HEK293 (cell line): ENCODE results near the gene RAB1B.

Source experiments
- CTCF ChIA-PET: fragments of 350-600 bp; formaldehyde crosslinking; extraction: SDS; loops from one replicate; lab custom pipeline; 2021; ENCODE audit warnings: antibody characterized with exemption; lab: Yijun Ruan, JAX
- POLR2A ChIA-PET: fragments of 300-600 bp; formaldehyde crosslinking; extraction: SDS; loops from one replicate; lab custom pipeline; 2020; ENCODE audit warnings: antibody characterized with exemption, inconsistent platforms; lab: Yijun Ruan, JAX
- H3K27ac ChIP-seq: fragments of 200-500 bp; sonication (Bioruptor generic); 2 replicates; pipeline ENCODE4 v1.5.1; 2014; ENCODE audit warnings: low read depth, low read length, control low read depth, inconsistent platforms; ENCODE audit errors: extremely low read depth
- H3K36me3 ChIP-seq, 2 experiments: fragments of 200-500 bp in 1 of 2; sonication (Bioruptor generic) in 1 of 2; 1 replicate in 1 of 2; 2 replicates in 1 of 2; pipeline ENCODE4 v1.5.1; 2014 to 2017; ENCODE audit warnings: inconsistent platforms in 2 of 2, low read length in 2 of 2; ENCODE audit not compliant: control insufficient read depth in 2 of 2, insufficient read depth in 1 of 2
- H3K4me1 ChIP-seq: fragments of 200-500 bp; sonication (Bioruptor generic); 2 replicates; pipeline ENCODE4 v1.5.1; 2014; ENCODE audit warnings: mild to moderate bottlenecking, low read length, inconsistent platforms; ENCODE audit not compliant: control insufficient read depth, insufficient read depth
- H3K4me3 ChIP-seq: 2 replicates; pipeline ENCODE4 v1.5.1; 2011; ENCODE audit warnings: low read depth, mild to moderate bottlenecking, control low read depth, low read length, moderate library complexity
- H3K9me3 ChIP-seq: fragments of 200-500 bp; sonication (Bioruptor generic); 2 replicates; pipeline ENCODE4 v1.5.1; 2014; ENCODE audit warnings: low read depth, low read length, inconsistent platforms; ENCODE audit not compliant: control insufficient read depth, insufficient read depth
- FEZF1 ChIP-seq: fragments of 450-650 bp; formaldehyde crosslinking; IDR thresholded peaks from 2 replicates; pipeline ENCODE4 v1.5.1; 2016; ENCODE audit warnings: missing biosample characterization, missing genetic modification characterization
- GFI1B ChIP-seq: fragments of 450-650 bp; formaldehyde crosslinking; IDR thresholded peaks from 2 replicates; pipeline ENCODE4 v1.5.1; 2016; ENCODE audit warnings: missing biosample characterization, missing genetic modification characterization
- HOXC10 ChIP-seq: sonication (generic); formaldehyde crosslinking; IDR thresholded peaks from 2 replicates; pipeline ENCODE4 v1.8.1; 2023; ENCODE audit warnings: mild to moderate bottlenecking, missing genetic modification reagents
- PRDM1 ChIP-seq: fragments of 450-650 bp; formaldehyde crosslinking; IDR thresholded peaks from 2 replicates; pipeline ENCODE4; 2016; ENCODE audit warnings: missing biosample characterization, missing genetic modification characterization
- SCRT1 ChIP-seq: fragments of 450-650 bp; formaldehyde crosslinking; IDR thresholded peaks from 2 replicates; pipeline ENCODE4 v1.5.1; 2016; ENCODE audit warnings: missing biosample characterization, missing genetic modification characterization, borderline replicate concordance
- ZBTB1 ChIP-seq: fragments of 450-650 bp; formaldehyde crosslinking; IDR thresholded peaks from 2 replicates; pipeline ENCODE4 v1.5.1; 2016; ENCODE audit warnings: missing biosample characterization, missing genetic modification characterization
- ZBTB26 ChIP-seq: fragments of 450-650 bp; formaldehyde crosslinking; optimal IDR thresholded peaks from 2 replicates; pipeline ENCODE3; 2016; ENCODE audit warnings: missing biosample characterization, mild to moderate bottlenecking, missing genetic modification characterization
- ZEB2 ChIP-seq: fragments of 450-650 bp; formaldehyde crosslinking; IDR thresholded peaks from 2 replicates; pipeline ENCODE4 v1.5.1; 2016; ENCODE audit warnings: missing biosample characterization, missing genetic modification characterization
- ZNF157 ChIP-seq: fragments of 450-650 bp; formaldehyde crosslinking; IDR thresholded peaks from 2 replicates; pipeline ENCODE4 v1.5.1; 2016; ENCODE audit warnings: missing biosample characterization, missing genetic modification characterization
- ZNF175 ChIP-seq: fragments of 450-650 bp; formaldehyde crosslinking; IDR thresholded peaks from 2 replicates; pipeline ENCODE4 v1.5.1; 2016; ENCODE audit warnings: missing biosample characterization, missing genetic modification characterization
- ZNF184 ChIP-seq: fragments of 450-650 bp; IDR thresholded peaks from 2 replicates; pipeline ENCODE4 v1.5.1; 2018; ENCODE audit warnings: missing biosample characterization, mild to moderate bottlenecking, missing genetic modification characterization
- ZNF394 ChIP-seq: fragments of 450-650 bp; formaldehyde crosslinking; IDR thresholded peaks from 2 replicates; pipeline ENCODE4 v1.5.1; 2016; ENCODE audit warnings: missing biosample characterization, missing genetic modification characterization, mild to moderate bottlenecking, moderate library complexity, borderline replicate concordance
- ZNF404 ChIP-seq: fragments of 450-650 bp; formaldehyde crosslinking; IDR thresholded peaks from 2 replicates; pipeline ENCODE4 v1.5.1; 2017; ENCODE audit warnings: missing biosample characterization, missing genetic modification characterization
- ZNF426 ChIP-seq: fragments of 450-650 bp; formaldehyde crosslinking; IDR thresholded peaks from 2 replicates; pipeline ENCODE4 v1.5.1; 2017; ENCODE audit warnings: missing biosample characterization, missing genetic modification characterization, mild to moderate bottlenecking, inconsistent platforms, moderate library complexity
- ZNF571 ChIP-seq: fragments of 450-650 bp; formaldehyde crosslinking; IDR thresholded peaks from 2 replicates; pipeline ENCODE4 v1.5.0; 2017; ENCODE audit warnings: missing biosample characterization, missing genetic modification characterization
- ZNF580 ChIP-seq: fragments of 450-650 bp; formaldehyde crosslinking; IDR thresholded peaks from 2 replicates; pipeline ENCODE4 v1.5.1; 2016; ENCODE audit warnings: missing biosample characterization, missing genetic modification characterization
- ZNF639 ChIP-seq: fragments of 450-650 bp; formaldehyde crosslinking; IDR thresholded peaks from 2 replicates; pipeline ENCODE4 v1.5.1; 2016; ENCODE audit warnings: missing biosample characterization, missing genetic modification characterization
- ZNF654 ChIP-seq: fragments of 450-650 bp; formaldehyde crosslinking; IDR thresholded peaks from 2 replicates; pipeline ENCODE4 v1.5.1; 2016; ENCODE audit warnings: low read depth, missing biosample characterization, missing genetic modification characterization
- ZNF785 ChIP-seq: fragments of 450-650 bp; formaldehyde crosslinking; IDR thresholded peaks from 2 replicates; pipeline ENCODE4 v1.5.1; 2016; ENCODE audit warnings: missing biosample characterization, missing genetic modification characterization
- ZNF830 ChIP-seq: fragments of 450-650 bp; IDR thresholded peaks from 2 replicates; pipeline ENCODE4 v1.5.0; 2018; ENCODE audit warnings: missing biosample characterization, missing genetic modification characterization, low read depth, mild to moderate bottlenecking, moderate library complexity
- ZNF843 ChIP-seq: fragments of 450-650 bp; formaldehyde crosslinking; IDR thresholded peaks from 2 replicates; pipeline ENCODE4 v1.5.1; 2016; ENCODE audit warnings: missing biosample characterization, missing genetic modification characterization
- ZSCAN18 ChIP-seq: fragments of 450-650 bp; formaldehyde crosslinking; IDR thresholded peaks from 2 replicates; pipeline ENCODE4 v1.5.1; 2016; ENCODE audit warnings: missing biosample characterization, missing genetic modification characterization
- ZSCAN4 ChIP-seq: fragments of 450-650 bp; formaldehyde crosslinking; IDR thresholded peaks from 2 replicates; pipeline ENCODE4 v1.5.1; 2017; ENCODE audit warnings: missing biosample characterization, missing genetic modification characterization
- TF ChIP-seq, protein P1 (sequence below): fragments of 450-650 bp; formaldehyde crosslinking; IDR thresholded peaks from 2 replicates; pipeline ENCODE4 v1.5.1; 2017; ENCODE audit warnings: missing biosample characterization, missing genetic modification characterization

The RAB1B gene

GRCh38 chr11:66324664-66325063 is 56.2 kb downstream of the RAB1B start:
- Histone ChIP-seq H3K36me3 (no peaks in the 10 kb centered on the region), H3K27ac (no peak overlapping the region), H3K4me3 (no peak overlapping the region), H3K9me3 (no peaks in the 10 kb centered on the region), H3K4me1 (no peaks in the 10 kb centered on the region)
- TF ChIP-seq ZNF571 (tag by site-specific recombination) (no peak), ZSCAN18 (tag by site-specific recombination) (no peak), ZNF654 (tag by site-specific recombination) (no peak), HOXC10 (CRISPR knock-in tag) (no peak), ZNF175 (tag by site-specific recombination) (no peak), ZNF394 (tag by site-specific recombination) (no peak), ZNF426 (tag by site-specific recombination) (no peak), ZNF843 (tag by site-specific recombination) (no peak), ZBTB1 (tag by site-specific recombination) (no peak), ZNF580 (no peak), PRDM1 (no peak), ZNF639 (tag by site-specific recombination) (no peak), FEZF1 (no peak), ZNF157 (tag by site-specific recombination) (no peak), ZEB2 (tag by site-specific recombination) (no peak)
- ChIA-PET CTCF (interaction anchor here (1.4 to 2.7 kb wide), 2 partner anchors 13 to 15 kb away, joined by 3 to 19 read pairs; no protein-coding TSS in a partner anchor), POLR2A (no interaction called here)

DNA sequence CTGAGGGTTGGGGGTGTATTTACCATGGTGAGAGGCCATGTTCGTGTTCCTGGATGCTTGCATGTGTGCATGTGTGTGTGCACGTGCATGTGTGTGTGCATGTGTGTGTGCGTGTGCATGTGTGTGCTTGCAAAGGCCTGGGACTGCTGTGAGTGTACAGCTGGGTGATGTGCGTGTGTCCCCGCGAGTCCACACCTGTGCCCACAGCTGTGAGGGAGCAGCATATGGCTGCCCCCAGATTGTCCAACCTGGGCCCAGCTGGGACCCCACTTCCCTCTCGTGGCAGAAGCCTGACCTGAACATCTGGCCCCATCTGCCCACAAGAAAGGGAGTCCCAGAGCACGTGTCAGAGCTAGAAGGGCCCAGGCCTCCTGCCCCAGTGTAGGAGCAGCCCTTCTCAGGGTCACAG is 56.8 kb downstream of the RAB1B start:
- Histone ChIP-seq H3K4me3 (no peak overlapping the region), H3K36me3 (no peaks in the 10 kb centered on the region), H3K27ac (no peak overlapping the region), H3K9me3 (no peaks in the 10 kb centered on the region), H3K4me1 (no peaks in the 10 kb centered on the region)
- ChIA-PET CTCF (interaction anchor here (1.4 to 2.7 kb wide), 2 partner anchors 13 to 16 kb away, joined by 3 to 19 read pairs; no protein-coding TSS in a partner anchor), POLR2A (no interaction called here)
- TF ChIP-seq ZNF184 (no peak), ZNF571 (tag by site-specific recombination) (no peak), ZNF785 (tag by site-specific recombination) (no peak), GFI1B (tag by site-specific recombination) (no peak), ZNF830 (no peak), ZNF404 (tag by site-specific recombination) (no peak), ZSCAN4 (tag by site-specific recombination) (peak; percentile 84), SCRT1 (tag by site-specific recombination) (0 out of 2 replicates have a peak, but pooled peaks have one; percentile 22), ZBTB26 (peak; percentile 24)
- TF ChIP-seq, protein P1, sequence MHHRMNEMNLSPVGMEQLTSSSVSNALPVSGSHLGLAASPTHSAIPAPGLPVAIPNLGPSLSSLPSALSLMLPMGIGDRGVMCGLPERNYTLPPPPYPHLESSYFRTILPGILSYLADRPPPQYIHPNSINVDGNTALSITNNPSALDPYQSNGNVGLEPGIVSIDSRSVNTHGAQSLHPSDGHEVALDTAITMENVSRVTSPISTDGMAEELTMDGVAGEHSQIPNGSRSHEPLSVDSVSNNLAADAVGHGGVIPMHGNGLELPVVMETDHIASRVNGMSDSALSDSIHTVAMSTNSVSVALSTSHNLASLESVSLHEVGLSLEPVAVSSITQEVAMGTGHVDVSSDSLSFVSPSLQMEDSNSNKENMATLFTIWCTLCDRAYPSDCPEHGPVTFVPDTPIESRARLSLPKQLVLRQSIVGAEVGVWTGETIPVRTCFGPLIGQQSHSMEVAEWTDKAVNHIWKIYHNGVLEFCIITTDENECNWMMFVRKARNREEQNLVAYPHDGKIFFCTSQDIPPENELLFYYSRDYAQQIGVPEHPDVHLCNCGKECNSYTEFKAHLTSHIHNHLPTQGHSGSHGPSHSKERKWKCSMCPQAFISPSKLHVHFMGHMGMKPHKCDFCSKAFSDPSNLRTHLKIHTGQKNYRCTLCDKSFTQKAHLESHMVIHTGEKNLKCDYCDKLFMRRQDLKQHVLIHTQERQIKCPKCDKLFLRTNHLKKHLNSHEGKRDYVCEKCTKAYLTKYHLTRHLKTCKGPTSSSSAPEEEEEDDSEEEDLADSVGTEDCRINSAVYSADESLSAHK (tag by site-specific recombination), result no peak
